ENCODE data around the gene WDR89.

- TF ChIP-seq CTCF (IDR thresholded peaks at IDR 0.05) (no peak), ZFX (IDR thresholded peaks at IDR 0.05; ENCODE audit: borderline replicate concordance) (no peak)
Measured at GRCh38 chr14:63682727-63683593, 41.3 kb upstream of the WDR89 start.

Measured in 22Rv1 (cell line).